Measurements from ENCODE around the gene ANKRD29. TPM values are rescaled to one million over a fixed set of nuclear protein-coding genes. Genes with fewer than 3 reads are reported as not detected.

The ANKRD29 gene
- total RNA-seq, 1 experiment from 2014 or later: 4.3 TPM

DNA sequence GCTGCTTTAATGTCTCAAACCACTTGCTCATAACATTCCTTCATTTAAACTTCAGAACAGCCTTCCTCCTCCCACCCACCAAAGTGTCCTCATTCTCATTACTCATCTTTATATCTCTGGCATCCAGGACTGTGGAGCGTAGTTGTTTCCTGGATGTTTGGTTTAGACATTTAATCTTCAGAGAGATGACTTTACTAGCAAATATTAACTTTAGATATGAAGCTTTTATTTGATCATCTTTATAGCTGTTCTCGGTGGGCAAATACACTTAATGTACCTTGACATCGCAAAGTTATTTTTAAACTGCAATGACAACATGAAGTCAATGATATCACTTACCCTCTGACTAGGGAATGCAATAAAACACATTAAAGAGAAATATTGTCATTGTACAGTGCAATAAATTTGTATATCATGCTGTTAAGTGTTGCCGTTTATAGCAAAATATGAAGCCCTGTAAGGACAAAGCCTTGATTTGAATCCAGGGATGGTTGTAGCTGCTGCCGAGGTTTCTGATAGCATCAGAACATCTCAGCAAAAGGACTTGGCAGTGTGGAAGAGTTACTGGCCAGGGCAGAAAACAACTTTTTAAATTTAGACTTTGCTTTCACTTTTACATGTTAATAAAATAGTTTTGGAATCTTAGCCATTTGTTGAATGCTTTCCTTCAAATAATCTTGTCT lies 21.9 kb upstream of the ANKRD29 start:
- Histone ChIP-seq H3K27ac (no peak overlapping the region), H2AFZ (no peak overlapping the region), H3K4me2 (no peak overlapping the region), H3K4me1 (replicated peaks; ENCODE audit: insufficient read depth) (peaks cover 9% of the 10 kb centered on the region; the same call in 1 of the 2 replicates), H3K4me3 (no peak overlapping the region), H3K9me2 (ENCODE audit: insufficient read depth) (no peaks in the 10 kb centered on the region), H3F3A (ENCODE audit: insufficient read depth, low read depth) (no peaks in the 10 kb centered on the region), H3K9me3 (ENCODE audit: insufficient read depth, low read depth) (no peaks in the 10 kb centered on the region), H4K20me1 (ENCODE audit: insufficient read depth) (no peaks in the 10 kb centered on the region), H3K27me3 (ENCODE audit: insufficient read depth, low read depth) (no peaks in the 10 kb centered on the region), H3K79me2 (ENCODE audit: low read depth) (no peaks in the 10 kb centered on the region), H3K36me3 (ENCODE audit: low read depth) (no peaks in the 10 kb centered on the region)
- POLR2A ChIA-PET (ENCODE audit: unreplicated experiment): no interaction called here
- TF ChIP-seq, protein P1, sequence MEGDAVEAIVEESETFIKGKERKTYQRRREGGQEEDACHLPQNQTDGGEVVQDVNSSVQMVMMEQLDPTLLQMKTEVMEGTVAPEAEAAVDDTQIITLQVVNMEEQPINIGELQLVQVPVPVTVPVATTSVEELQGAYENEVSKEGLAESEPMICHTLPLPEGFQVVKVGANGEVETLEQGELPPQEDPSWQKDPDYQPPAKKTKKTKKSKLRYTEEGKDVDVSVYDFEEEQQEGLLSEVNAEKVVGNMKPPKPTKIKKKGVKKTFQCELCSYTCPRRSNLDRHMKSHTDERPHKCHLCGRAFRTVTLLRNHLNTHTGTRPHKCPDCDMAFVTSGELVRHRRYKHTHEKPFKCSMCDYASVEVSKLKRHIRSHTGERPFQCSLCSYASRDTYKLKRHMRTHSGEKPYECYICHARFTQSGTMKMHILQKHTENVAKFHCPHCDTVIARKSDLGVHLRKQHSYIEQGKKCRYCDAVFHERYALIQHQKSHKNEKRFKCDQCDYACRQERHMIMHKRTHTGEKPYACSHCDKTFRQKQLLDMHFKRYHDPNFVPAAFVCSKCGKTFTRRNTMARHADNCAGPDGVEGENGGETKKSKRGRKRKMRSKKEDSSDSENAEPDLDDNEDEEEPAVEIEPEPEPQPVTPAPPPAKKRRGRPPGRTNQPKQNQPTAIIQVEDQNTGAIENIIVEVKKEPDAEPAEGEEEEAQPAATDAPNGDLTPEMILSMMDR (conservative IDR thresholded peaks at IDR 0.05): no peak
- TF ChIP-seq EZH2 (IDR thresholded peaks at IDR 0.05; ENCODE audit: low read depth): no peak
- intact Hi-C loops (cut with micrococcal nuclease; ENCODE audit: unreplicated experiment): no loop called here
- BruUV-seq (replicated peaks): no TSS peak
- CTCF ChIA-PET: no interaction called here
- no peak for DNase-seq

DNA sequence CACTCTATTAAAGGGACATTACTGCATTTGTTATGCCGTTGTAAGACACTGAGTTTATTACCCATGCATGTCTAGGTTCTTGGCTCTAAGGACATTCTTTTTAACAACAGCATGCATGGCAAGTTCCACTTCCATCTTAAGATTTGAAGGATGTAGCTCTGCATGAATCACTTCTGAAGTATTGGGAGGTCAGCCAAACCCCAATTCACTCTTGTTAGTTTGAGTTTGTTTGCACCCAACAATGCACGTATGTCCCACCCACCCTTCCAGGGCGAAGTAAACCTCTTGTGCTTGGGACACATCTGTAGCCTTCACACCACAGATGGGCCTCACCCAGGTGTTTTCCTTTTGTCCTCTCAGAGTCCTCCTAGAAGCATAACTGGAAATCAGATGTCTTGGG lies 21.0 kb upstream of the ANKRD29 start:
- POLR2A ChIA-PET (ENCODE audit: unreplicated experiment): no interaction called here
- H3K36me3 ChIP-seq (ENCODE audit: low read depth): no peaks in the 10 kb centered on the region
- BruUV-seq (replicated peaks): no TSS peak
- DNase-seq: no peak
- H3K9me2 ChIP-seq (ENCODE audit: insufficient read depth): no peaks in the 10 kb centered on the region
- no peaks in the 10 kb centered on the region for H3K9me3 ChIP-seq (ENCODE audit: insufficient read depth, low read depth)
- H3K4me3 ChIP-seq: no peak overlapping the region
- TF ChIP-seq EZH2 (IDR thresholded peaks at IDR 0.05; ENCODE audit: low read depth): no peak
- TF ChIP-seq, protein P1 (conservative IDR thresholded peaks at IDR 0.05): no peak
- no peak overlapping the region for H2AFZ ChIP-seq
- H3K79me2 ChIP-seq (ENCODE audit: low read depth): no peaks in the 10 kb centered on the region
- H3F3A ChIP-seq (ENCODE audit: insufficient read depth, low read depth): no peaks in the 10 kb centered on the region
- no peak overlapping the region for H3K27ac ChIP-seq
- no peaks in the 10 kb centered on the region for H3K27me3 ChIP-seq (ENCODE audit: insufficient read depth, low read depth)
- intact Hi-C loops (cut with micrococcal nuclease; ENCODE audit: unreplicated experiment): no loop called here
- H3K4me2 ChIP-seq: no peak overlapping the region
- H4K20me1 ChIP-seq (ENCODE audit: insufficient read depth): no peaks in the 10 kb centered on the region
- H3K4me1 ChIP-seq (replicated peaks; ENCODE audit: insufficient read depth): peaks cover 6% of the 10 kb centered on the region; the same call in 1 of the 2 replicates
- CTCF ChIA-PET: no interaction called here

DNA sequence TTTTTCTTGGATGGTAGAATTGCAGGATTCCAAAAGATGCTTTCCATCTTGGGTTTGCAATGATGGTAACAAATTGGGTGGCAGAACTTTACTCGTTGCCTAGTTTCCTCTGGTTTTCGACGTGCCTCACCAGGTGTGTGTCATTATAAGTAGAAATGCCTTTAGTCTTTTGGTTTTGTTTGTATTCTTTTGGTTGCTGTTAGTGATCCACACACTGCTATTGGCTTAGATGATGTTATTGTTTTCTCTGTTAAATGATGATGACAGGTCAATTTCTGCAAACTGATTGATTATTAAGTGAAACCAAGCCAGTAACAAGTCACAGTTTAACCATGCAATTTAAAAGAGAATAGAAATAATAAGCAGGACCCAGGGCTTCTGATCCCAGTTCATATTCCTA lies 20.4 kb upstream of the ANKRD29 start:
- POLR2A ChIA-PET (ENCODE audit: unreplicated experiment): no interaction called here
- no TSS peak for BruUV-seq (replicated peaks)
- H2AFZ ChIP-seq: no peak overlapping the region
- H3K4me3 ChIP-seq: no peak overlapping the region
- no peaks in the 10 kb centered on the region for H3K36me3 ChIP-seq (ENCODE audit: low read depth)
- peaks cover 1% of the 10 kb centered on the region; the same call in 1 of the 2 replicates for H3K4me1 ChIP-seq (replicated peaks; ENCODE audit: insufficient read depth)
- H3K27me3 ChIP-seq (ENCODE audit: insufficient read depth, low read depth): no peaks in the 10 kb centered on the region
- no peaks in the 10 kb centered on the region for H3K9me3 ChIP-seq (ENCODE audit: insufficient read depth, low read depth)
- no peak for TF ChIP-seq EZH2 (IDR thresholded peaks at IDR 0.05; ENCODE audit: low read depth)
- TF ChIP-seq, protein P1 (conservative IDR thresholded peaks at IDR 0.05): no peak
- no peaks in the 10 kb centered on the region for H3K9me2 ChIP-seq (ENCODE audit: insufficient read depth)
- no peaks in the 10 kb centered on the region for H4K20me1 ChIP-seq (ENCODE audit: insufficient read depth)
- H3K27ac ChIP-seq: no peak overlapping the region
- H3K79me2 ChIP-seq (ENCODE audit: low read depth): no peaks in the 10 kb centered on the region
- CTCF ChIA-PET: no interaction called here
- DNase-seq: no peak
- intact Hi-C loops (cut with micrococcal nuclease; ENCODE audit: unreplicated experiment): no loop called here
- no peaks in the 10 kb centered on the region for H3F3A ChIP-seq (ENCODE audit: insufficient read depth, low read depth)
- H3K4me2 ChIP-seq: no peak overlapping the region
